ENCODE data around the gene B3GNT9. TPM values are rescaled to one million over a fixed set of nuclear protein-coding genes. Genes with fewer than 3 reads are reported as not detected.

The B3GNT9 gene
- total RNA-seq, 1 experiment from 2014 or later, result 4.0 TPM

- peaks cover 25% of the 10 kb centered on the region; the same call in 1 of the 2 replicates for H3K36me3 ChIP-seq (ENCODE audit: low read depth)
- peaks cover 20% of the 10 kb centered on the region for H4K20me1 ChIP-seq (ENCODE audit: insufficient read depth)
- H3F3A ChIP-seq (ENCODE audit: insufficient read depth, low read depth), result peaks cover 57% of the 10 kb centered on the region
- TF ChIP-seq, protein P1, sequence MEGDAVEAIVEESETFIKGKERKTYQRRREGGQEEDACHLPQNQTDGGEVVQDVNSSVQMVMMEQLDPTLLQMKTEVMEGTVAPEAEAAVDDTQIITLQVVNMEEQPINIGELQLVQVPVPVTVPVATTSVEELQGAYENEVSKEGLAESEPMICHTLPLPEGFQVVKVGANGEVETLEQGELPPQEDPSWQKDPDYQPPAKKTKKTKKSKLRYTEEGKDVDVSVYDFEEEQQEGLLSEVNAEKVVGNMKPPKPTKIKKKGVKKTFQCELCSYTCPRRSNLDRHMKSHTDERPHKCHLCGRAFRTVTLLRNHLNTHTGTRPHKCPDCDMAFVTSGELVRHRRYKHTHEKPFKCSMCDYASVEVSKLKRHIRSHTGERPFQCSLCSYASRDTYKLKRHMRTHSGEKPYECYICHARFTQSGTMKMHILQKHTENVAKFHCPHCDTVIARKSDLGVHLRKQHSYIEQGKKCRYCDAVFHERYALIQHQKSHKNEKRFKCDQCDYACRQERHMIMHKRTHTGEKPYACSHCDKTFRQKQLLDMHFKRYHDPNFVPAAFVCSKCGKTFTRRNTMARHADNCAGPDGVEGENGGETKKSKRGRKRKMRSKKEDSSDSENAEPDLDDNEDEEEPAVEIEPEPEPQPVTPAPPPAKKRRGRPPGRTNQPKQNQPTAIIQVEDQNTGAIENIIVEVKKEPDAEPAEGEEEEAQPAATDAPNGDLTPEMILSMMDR (conservative IDR thresholded peaks at IDR 0.05), result no peak
- TF ChIP-seq EZH2 (IDR thresholded peaks at IDR 0.05; ENCODE audit: low read depth), result no peak
- peaks cover 54% of the 10 kb centered on the region for H3K4me1 ChIP-seq (replicated peaks; ENCODE audit: insufficient read depth)
- H3K27me3 ChIP-seq (ENCODE audit: insufficient read depth, low read depth), result no peaks in the 10 kb centered on the region
- peaks cover 52% of the 10 kb centered on the region for H3K79me2 ChIP-seq (ENCODE audit: low read depth)
- no peak overlapping the region; the same call in 1 of the 2 replicates for H3K4me2 ChIP-seq
- POLR2A ChIA-PET (ENCODE audit: unreplicated experiment), result no interaction called here
- DNase-seq, result peak in 1 of 2 experiments; percentile 43
- CTCF ChIA-PET, result interaction anchor here (0.6 to 0.7 kb wide), 2 partner anchors 50 to 268 kb away, joined by 3 to 9 read pairs; partner anchors contain the start of gene FHOD1
- intact Hi-C loops (cut with micrococcal nuclease; ENCODE audit: unreplicated experiment), result loop anchor here (10.0 kb wide), 2 partner anchors 198 to 268 kb away; partner anchors contain the start of gene TPPP3
- no peak overlapping the region; the same call in 1 of the 2 replicates for H3K27ac ChIP-seq
- H3K9me2 ChIP-seq (ENCODE audit: insufficient read depth), result no peaks in the 10 kb centered on the region
- BruUV-seq (replicated peaks), result no TSS peak
- no peak overlapping the region for H3K4me3 ChIP-seq
- H3K9me3 ChIP-seq (ENCODE audit: insufficient read depth, low read depth), result no peaks in the 10 kb centered on the region
- no peak overlapping the region for H2AFZ ChIP-seq
These were observed 46.1 kb upstream of the B3GNT9 start for GRCh38 chr16:67196881-67197280.

- peak in 1 of 2 experiments; percentile 20 for DNase-seq
- peaks cover 16% of the 10 kb centered on the region for H4K20me1 ChIP-seq (ENCODE audit: insufficient read depth)
- H3K4me3 ChIP-seq, result no peak overlapping the region
- H3K4me1 ChIP-seq (replicated peaks; ENCODE audit: insufficient read depth), result peaks cover 60% of the 10 kb centered on the region
- no peak overlapping the region for H2AFZ ChIP-seq
- POLR2A ChIA-PET (ENCODE audit: unreplicated experiment), result no interaction called here
- CTCF ChIA-PET, result no interaction called here
- peaks cover 25% of the 10 kb centered on the region; the same call in 1 of the 2 replicates for H3K36me3 ChIP-seq (ENCODE audit: low read depth)
- TF ChIP-seq, protein P1 (conservative IDR thresholded peaks at IDR 0.05), result no peak
- TF ChIP-seq EZH2 (IDR thresholded peaks at IDR 0.05; ENCODE audit: low read depth), result no peak
- no peaks in the 10 kb centered on the region for H3K27me3 ChIP-seq (ENCODE audit: insufficient read depth, low read depth)
- peaks cover 43% of the 10 kb centered on the region for H3K79me2 ChIP-seq (ENCODE audit: low read depth)
- H3K9me3 ChIP-seq (ENCODE audit: insufficient read depth, low read depth), result no peaks in the 10 kb centered on the region
- H3F3A ChIP-seq (ENCODE audit: insufficient read depth, low read depth), result peaks cover 57% of the 10 kb centered on the region
- H3K27ac ChIP-seq, result no peak overlapping the region
- H3K9me2 ChIP-seq (ENCODE audit: insufficient read depth), result no peaks in the 10 kb centered on the region
- intact Hi-C loops (cut with micrococcal nuclease; ENCODE audit: unreplicated experiment), result loop anchor here (10.0 kb wide), 2 partner anchors 199 to 269 kb away; partner anchors contain the start of gene TPPP3
- no peak overlapping the region for H3K4me2 ChIP-seq
- BruUV-seq (replicated peaks), result no TSS peak
These were observed 44.9 kb upstream of the B3GNT9 start for GRCh38 chr16:67195676-67196075.

- no peaks in the 10 kb centered on the region for H3K27me3 ChIP-seq (ENCODE audit: insufficient read depth, low read depth)
- H3K4me3 ChIP-seq, result no peak overlapping the region
- no TSS peak for BruUV-seq (replicated peaks)
- H3F3A ChIP-seq (ENCODE audit: insufficient read depth, low read depth), result peaks cover 57% of the 10 kb centered on the region
- H4K20me1 ChIP-seq (ENCODE audit: insufficient read depth), result peaks cover 16% of the 10 kb centered on the region
- POLR2A ChIA-PET (ENCODE audit: unreplicated experiment), result no interaction called here
- no peaks in the 10 kb centered on the region for H3K9me3 ChIP-seq (ENCODE audit: insufficient read depth, low read depth)
- peaks cover 25% of the 10 kb centered on the region; the same call in 1 of the 2 replicates for H3K36me3 ChIP-seq (ENCODE audit: low read depth)
- intact Hi-C loops (cut with micrococcal nuclease; ENCODE audit: unreplicated experiment), result loop anchor here (10.0 kb wide), 2 partner anchors 201 to 271 kb away; partner anchors contain the start of gene TPPP3
- CTCF ChIA-PET, result no interaction called here
- TF ChIP-seq, protein P1 (conservative IDR thresholded peaks at IDR 0.05), result no peak
- TF ChIP-seq EZH2 (IDR thresholded peaks at IDR 0.05; ENCODE audit: low read depth), result no peak
- H3K4me1 ChIP-seq (replicated peaks; ENCODE audit: insufficient read depth), result peaks cover 52% of the 10 kb centered on the region
- H3K4me2 ChIP-seq, result peak overlapping the region; percentile 96
- H2AFZ ChIP-seq, result no peak overlapping the region
- no peak for DNase-seq
- H3K79me2 ChIP-seq (ENCODE audit: low read depth), result peaks cover 36% of the 10 kb centered on the region
- H3K27ac ChIP-seq, result no peak overlapping the region
- no peaks in the 10 kb centered on the region for H3K9me2 ChIP-seq (ENCODE audit: insufficient read depth)
These were observed 43.5 kb upstream of the B3GNT9 start for GRCh38 chr16:67194260-67194659.
